ENCODE measurements around the gene RASGEF1C. TPM values are rescaled to one million over a fixed set of nuclear protein-coding genes. Genes with fewer than 3 reads are reported as not detected.

Gene RASGEF1C
- total and polyA plus RNA-seq, 10 of the 15 experiments (the other 5 are each of a cell fraction or from before 2014, with no cell fraction given) = not detected

DNA sequence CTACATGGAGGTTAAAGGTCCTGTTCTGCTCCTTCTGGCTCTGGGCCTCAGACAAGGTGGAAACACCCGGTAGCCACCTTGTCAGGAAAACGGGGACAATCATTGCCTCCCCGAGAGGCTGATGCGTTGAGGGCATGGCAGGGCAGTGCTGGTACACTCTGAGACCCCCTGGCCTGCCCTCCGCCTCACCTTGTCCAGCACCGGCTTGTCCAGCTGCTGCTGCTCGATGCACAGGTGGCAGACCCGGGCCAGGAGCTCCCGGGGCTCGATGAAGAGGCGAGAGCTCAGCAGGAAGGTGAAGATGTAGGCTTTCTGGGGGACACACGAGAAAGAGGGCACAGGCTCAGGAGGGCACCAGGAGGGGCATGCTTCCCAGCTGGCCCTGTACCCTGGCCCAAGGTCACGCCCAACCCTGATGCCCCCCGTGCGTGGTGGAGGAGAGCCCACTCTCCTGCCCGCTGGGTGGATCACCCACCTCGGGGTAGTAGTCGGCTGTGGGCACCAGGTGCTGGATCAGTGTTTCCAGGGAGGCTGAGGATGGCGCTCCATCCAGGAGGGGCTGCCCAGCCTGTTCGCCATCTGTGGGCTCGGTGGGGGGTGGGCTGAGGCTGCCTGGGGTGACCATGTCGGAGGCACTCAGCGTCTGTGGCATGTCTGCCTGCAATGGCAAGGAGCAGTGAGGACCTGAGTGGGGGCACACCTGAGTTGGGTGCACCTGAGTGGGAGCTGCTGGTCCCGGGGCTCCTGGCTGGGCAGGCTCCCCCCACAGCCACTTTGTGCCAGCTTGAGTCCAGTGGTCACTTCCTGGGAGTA is 71.4 kb downstream of the RASGEF1C start (continued):
- TF ChIP-seq, protein P1, sequence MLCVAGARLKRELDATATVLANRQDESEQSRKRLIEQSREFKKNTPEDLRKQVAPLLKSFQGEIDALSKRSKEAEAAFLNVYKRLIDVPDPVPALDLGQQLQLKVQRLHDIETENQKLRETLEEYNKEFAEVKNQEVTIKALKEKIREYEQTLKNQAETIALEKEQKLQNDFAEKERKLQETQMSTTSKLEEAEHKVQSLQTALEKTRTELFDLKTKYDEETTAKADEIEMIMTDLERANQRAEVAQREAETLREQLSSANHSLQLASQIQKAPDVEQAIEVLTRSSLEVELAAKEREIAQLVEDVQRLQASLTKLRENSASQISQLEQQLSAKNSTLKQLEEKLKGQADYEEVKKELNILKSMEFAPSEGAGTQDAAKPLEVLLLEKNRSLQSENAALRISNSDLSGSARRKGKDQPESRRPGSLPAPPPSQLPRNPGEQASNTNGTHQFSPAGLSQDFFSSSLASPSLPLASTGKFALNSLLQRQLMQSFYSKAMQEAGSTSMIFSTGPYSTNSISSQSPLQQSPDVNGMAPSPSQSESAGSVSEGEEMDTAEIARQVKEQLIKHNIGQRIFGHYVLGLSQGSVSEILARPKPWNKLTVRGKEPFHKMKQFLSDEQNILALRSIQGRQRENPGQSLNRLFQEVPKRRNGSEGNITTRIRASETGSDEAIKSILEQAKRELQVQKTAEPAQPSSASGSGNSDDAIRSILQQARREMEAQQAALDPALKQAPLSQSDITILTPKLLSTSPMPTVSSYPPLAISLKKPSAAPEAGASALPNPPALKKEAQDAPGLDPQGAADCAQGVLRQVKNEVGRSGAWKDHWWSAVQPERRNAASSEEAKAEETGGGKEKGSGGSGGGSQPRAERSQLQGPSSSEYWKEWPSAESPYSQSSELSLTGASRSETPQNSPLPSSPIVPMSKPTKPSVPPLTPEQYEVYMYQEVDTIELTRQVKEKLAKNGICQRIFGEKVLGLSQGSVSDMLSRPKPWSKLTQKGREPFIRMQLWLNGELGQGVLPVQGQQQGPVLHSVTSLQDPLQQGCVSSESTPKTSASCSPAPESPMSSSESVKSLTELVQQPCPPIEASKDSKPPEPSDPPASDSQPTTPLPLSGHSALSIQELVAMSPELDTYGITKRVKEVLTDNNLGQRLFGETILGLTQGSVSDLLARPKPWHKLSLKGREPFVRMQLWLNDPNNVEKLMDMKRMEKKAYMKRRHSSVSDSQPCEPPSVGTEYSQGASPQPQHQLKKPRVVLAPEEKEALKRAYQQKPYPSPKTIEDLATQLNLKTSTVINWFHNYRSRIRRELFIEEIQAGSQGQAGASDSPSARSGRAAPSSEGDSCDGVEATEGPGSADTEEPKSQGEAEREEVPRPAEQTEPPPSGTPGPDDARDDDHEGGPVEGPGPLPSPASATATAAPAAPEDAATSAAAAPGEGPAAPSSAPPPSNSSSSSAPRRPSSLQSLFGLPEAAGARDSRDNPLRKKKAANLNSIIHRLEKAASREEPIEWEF (IDR thresholded peaks at IDR 0.05; ENCODE audit: insufficient replicate concordance, low read depth, low read length) = no peak
- TF ChIP-seq, protein P2, sequence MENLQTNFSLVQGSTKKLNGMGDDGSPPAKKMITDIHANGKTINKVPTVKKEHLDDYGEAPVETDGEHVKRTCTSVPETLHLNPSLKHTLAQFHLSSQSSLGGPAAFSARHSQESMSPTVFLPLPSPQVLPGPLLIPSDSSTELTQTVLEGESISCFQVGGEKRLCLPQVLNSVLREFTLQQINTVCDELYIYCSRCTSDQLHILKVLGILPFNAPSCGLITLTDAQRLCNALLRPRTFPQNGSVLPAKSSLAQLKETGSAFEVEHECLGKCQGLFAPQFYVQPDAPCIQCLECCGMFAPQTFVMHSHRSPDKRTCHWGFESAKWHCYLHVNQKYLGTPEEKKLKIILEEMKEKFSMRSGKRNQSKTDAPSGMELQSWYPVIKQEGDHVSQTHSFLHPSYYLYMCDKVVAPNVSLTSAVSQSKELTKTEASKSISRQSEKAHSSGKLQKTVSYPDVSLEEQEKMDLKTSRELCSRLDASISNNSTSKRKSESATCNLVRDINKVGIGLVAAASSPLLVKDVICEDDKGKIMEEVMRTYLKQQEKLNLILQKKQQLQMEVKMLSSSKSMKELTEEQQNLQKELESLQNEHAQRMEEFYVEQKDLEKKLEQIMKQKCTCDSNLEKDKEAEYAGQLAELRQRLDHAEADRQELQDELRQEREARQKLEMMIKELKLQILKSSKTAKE (IDR thresholded peaks at IDR 0.05; ENCODE audit: low read depth, poor library complexity, severe bottlenecking) = no peak
- no peak for TF ChIP-seq MTA2 (IDR thresholded peaks at IDR 0.05; ENCODE audit: low read depth)

Measured in GM12878 (cell line).